SK-N-SH (cell line): ENCODE measurements around the gene STK38. TPM values are rescaled to one million over a fixed set of nuclear protein-coding genes. Genes with fewer than 3 reads are reported as not detected.

Source experiments
- CTCF ChIA-PET: fragments of 300-600, 350-600 bp; formaldehyde crosslinking; extraction: SDS; loops from one replicate; lab custom pipeline; 2021; lab: Yijun Ruan, JAX
- POLR2A ChIA-PET: fragments of 350-600 bp; sonication (Branson Sonifier 250); formaldehyde crosslinking; extraction: SDS; loops from one replicate; lab custom pipeline; 2020; ENCODE audit warnings: antibody characterized with exemption, inconsistent platforms; lab: Yijun Ruan, JAX
- DNase-seq: peaks from one replicate; pipeline ENCODE4 v3.0.0; 2012
- H2AFZ ChIP-seq: fragments of 200-600 bp; sonication (generic); 2 replicates; pipeline ENCODE4 v1.8.1; 2016; ENCODE audit warnings: antibody characterized with exemption, mild to moderate bottlenecking, low read depth
- H3F3A ChIP-seq: fragments of 200-600 bp; sonication (generic); replicated peaks from 2 replicates; pipeline ENCODE3; 2016; ENCODE audit warnings: antibody characterized with exemption, mild to moderate bottlenecking; ENCODE audit not compliant: insufficient read depth
- H3K27ac ChIP-seq, 2 experiments: fragments of 200-500 bp in 1 of 2; fragments of 200-600 bp in 1 of 2; sonication (Bioruptor generic) in 1 of 2; sonication (generic), shearing (Covaris generic) in 1 of 2; 2 replicates each; pipeline versions ENCODE4 v1.5.1 to v1.6.1; 2014 to 2016; ENCODE audit warnings: low read depth in 2 of 2, inconsistent platforms in 1 of 2, low read length in 1 of 2, mild to moderate bottlenecking in 1 of 2, mixed read lengths in 1 of 2
- H3K27me3 ChIP-seq: fragments of 200-600 bp; sonication (generic), shearing (Covaris generic); 2 replicates; pipeline ENCODE4 v1.6.1; 2016; ENCODE audit warnings: mixed run types; ENCODE audit not compliant: insufficient read depth
- H3K36me3 ChIP-seq, 2 experiments: fragments of 200-500 bp in 1 of 2; fragments of 200-600 bp in 1 of 2; sonication (Bioruptor generic) in 1 of 2; sonication (generic) in 1 of 2; replicated peaks in 1 of 2; 2 replicates each; pipeline versions ENCODE3 to v1.5.1; 2014 to 2016; ENCODE audit warnings: low read length in 1 of 2, mild to moderate bottlenecking in 1 of 2; ENCODE audit not compliant: insufficient read depth in 2 of 2, control insufficient read depth in 1 of 2
- H3K4me1 ChIP-seq, 2 experiments: fragments of 200-500 bp in 1 of 2; fragments of 200-600 bp in 1 of 2; sonication (Bioruptor generic) in 1 of 2; sonication (generic), shearing (Covaris generic) in 1 of 2; 2 replicates each; pipeline versions ENCODE4 v1.5.1 to v1.6.1; 2014 to 2016; ENCODE audit warnings: low read depth in 1 of 2, low read length in 1 of 2, mixed run types in 1 of 2; ENCODE audit not compliant: insufficient read depth in 2 of 2, control insufficient read depth in 1 of 2
- H3K4me2 ChIP-seq: fragments of 200-600 bp; sonication (generic), shearing (Covaris generic); 2 replicates; pipeline ENCODE4 v1.6.1; 2017; ENCODE audit warnings: mixed run types
- H3K4me3 ChIP-seq, 2 experiments: fragments of 200-500 bp in 1 of 2; fragments of 200-600 bp in 1 of 2; sonication (Bioruptor generic) in 1 of 2; sonication (generic), shearing (Covaris generic) in 1 of 2; 2 replicates each; pipeline versions ENCODE4 v1.5.1 to v1.8.1; 2014 to 2016; ENCODE audit warnings: low read depth in 2 of 2, inconsistent platforms in 1 of 2, low read length in 1 of 2, mild to moderate bottlenecking in 1 of 2, mixed read lengths in 1 of 2, moderate library complexity in 1 of 2
- H3K79me2 ChIP-seq: fragments of 200-600 bp; sonication (generic); 2 replicates; pipeline ENCODE4 v1.8.1; 2017; ENCODE audit warnings: mild to moderate bottlenecking; ENCODE audit not compliant: insufficient read depth
- H3K9ac ChIP-seq: fragments of 200-600 bp; sonication (generic); 2 replicates; pipeline ENCODE4 v1.6.1; 2017; ENCODE audit warnings: mixed run types
- H3K9me2 ChIP-seq: fragments of 200-600 bp; sonication (generic); 2 replicates; pipeline ENCODE4 v1.6.1; 2017; ENCODE audit warnings: mixed run types
- H3K9me3 ChIP-seq: fragments of 200-600 bp; sonication (generic); 2 replicates; pipeline ENCODE4 v1.6.1; 2017; ENCODE audit warnings: mixed run types, mild to moderate bottlenecking, moderate library complexity
- H4K20me1 ChIP-seq: fragments of 200-600 bp; sonication (generic); 2 replicates; pipeline ENCODE4 v1.6.1; 2017; ENCODE audit warnings: mild to moderate bottlenecking, mixed run types; ENCODE audit not compliant: insufficient read depth
- EP300 ChIP-seq, 2 experiments: IDR thresholded peaks; 2 replicates each; pipeline versions ENCODE4 v1.4.0 to v1.6.1; 2012; ENCODE audit warnings: borderline replicate concordance in 1 of 2, low read depth in 1 of 2, low read length in 1 of 2
- FOSL2 ChIP-seq: IDR thresholded peaks from 2 replicates; pipeline ENCODE4 v1.4.0; 2012; ENCODE audit warnings: low read depth, mild to moderate bottlenecking, moderate library complexity, borderline replicate concordance
- FOXJ3 ChIP-seq: sonication (generic); formaldehyde crosslinking; IDR thresholded peaks from 2 replicates; pipeline ENCODE4 v1.5.1; 2020; ENCODE audit warnings: mild to moderate bottlenecking, missing genetic modification reagents
- FOXM1 ChIP-seq: IDR thresholded peaks from 2 replicates; pipeline ENCODE4 v1.4.0; 2012; ENCODE audit warnings: low read depth, mild to moderate bottlenecking
- IRF3 ChIP-seq: fragments of 150-350 bp; IDR thresholded peaks from 2 replicates; pipeline ENCODE4 v1.6.1; 2016; ENCODE audit warnings: mild to moderate bottlenecking, low read depth, low read length
- JUND ChIP-seq: IDR thresholded peaks from 2 replicates; pipeline ENCODE4 v1.4.0; 2012
- MXI1 ChIP-seq: IDR thresholded peaks from 2 replicates; pipeline ENCODE4 v1.6.1; 2012; ENCODE audit warnings: mild to moderate bottlenecking, low read depth, low read length, improper control_type of control experiment
- NFIC ChIP-seq: IDR thresholded peaks from 2 replicates; pipeline ENCODE4 v1.4.0; 2012; ENCODE audit warnings: borderline replicate concordance
- POLR2AphosphoS5 ChIP-seq: IDR thresholded peaks from 2 replicates; pipeline ENCODE4 v1.6.1; 2012; ENCODE audit warnings: low read depth, low read length
- RAD21 ChIP-seq: IDR thresholded peaks from 2 replicates; pipeline ENCODE4 v1.6.1; 2012; ENCODE audit warnings: mild to moderate bottlenecking, low read length
- USF2 ChIP-seq: fragments of 150-350 bp; IDR thresholded peaks from 2 replicates; pipeline ENCODE4 v1.6.1; 2017; ENCODE audit warnings: antibody characterized with exemption, low read length, low read depth, borderline replicate concordance
- ZBTB33 ChIP-seq: IDR thresholded peaks from 2 replicates; pipeline ENCODE4 v1.4.0; 2012; ENCODE audit warnings: low read depth, borderline replicate concordance
- WGBS: methylation state at CpG from one replicate; pipeline ENCODE4 v1.1.6; 2017; ENCODE audit warnings: low lambda C conversion rate; 5-methylcytosine and 5-hydroxymethylcytosine counted together
- polyA plus RNA-seq, 3 experiments: library from polyadenylated mRNA; depleted of rRNA; stranded (reverse); fragments of >200 nt; gene quantifications; 2 replicates each; pipeline ENCODE4 v1.2.3, GENCODE V29; 2012
- TF ChIP-seq, protein P1 (sequence below): IDR thresholded peaks from 2 replicates; pipeline ENCODE4 v1.6.1; 2012; ENCODE audit warnings: mild to moderate bottlenecking, low read depth, low read length, moderate library complexity

The STK38 gene
- polyA plus RNA-seq, 1 of the 3 experiments (the other 2 are of a cell fraction), result 10.2 TPM

DNA sequence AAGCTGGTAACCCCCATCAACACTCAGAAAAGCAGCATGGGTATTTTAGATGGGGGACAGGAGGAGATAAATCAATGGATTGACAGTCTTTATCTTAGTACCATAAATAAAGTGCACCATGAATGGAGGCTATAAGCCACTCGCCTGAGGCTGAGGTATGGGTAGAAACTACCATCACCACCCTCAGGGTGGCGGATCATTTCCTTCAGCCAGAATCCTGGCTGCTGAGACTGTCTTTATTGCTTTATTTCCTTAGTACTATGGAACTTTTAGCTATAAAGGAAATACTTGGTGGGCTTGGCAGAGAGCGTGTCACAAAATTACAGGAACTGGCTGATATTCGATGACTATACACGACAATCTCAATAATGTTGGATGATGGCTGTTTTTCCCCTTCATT, 52.2 kb downstream of the STK38 start:
- H3K27me3 ChIP-seq, result no peaks in the 10 kb centered on the region
- H3F3A ChIP-seq, result no peaks in the 10 kb centered on the region
- CTCF ChIA-PET, result interaction anchor here (0.8 to 1.8 kb wide), 2 partner anchors 72 to 400 kb away, joined by 3 to 5 read pairs; no protein-coding TSS in a partner anchor
- H3K4me1 ChIP-seq, result no peaks in the 10 kb centered on the region
- no peak overlapping the region for H3K4me3 ChIP-seq
- H3K79me2 ChIP-seq, result no peaks in the 10 kb centered on the region; the same call in 1 of the 2 replicates
- no peak for DNase-seq
- POLR2A ChIA-PET, result no interaction called here
- no peaks in the 10 kb centered on the region for H4K20me1 ChIP-seq
- H3K9me3 ChIP-seq, result no peaks in the 10 kb centered on the region
- no peaks in the 10 kb centered on the region for H3K9me2 ChIP-seq
- no peak overlapping the region for H3K9ac ChIP-seq
- H3K27ac ChIP-seq, result no peak overlapping the region
- 92% methylated on average over 5 of the region's 5 CpGs for WGBS
- TF ChIP-seq IRF3 (no peak), FOXJ3 (CRISPR knock-in tag) (no peak), USF2 (no peak), FOXM1 (no peak), RAD21 (no peak), JUND (no peak)
- H3K36me3 ChIP-seq, result peaks cover 43 to 48% of the 10 kb centered on the region in 2 experiments
- H2AFZ ChIP-seq, result no peak overlapping the region
- no peak overlapping the region for H3K4me2 ChIP-seq

- Histone ChIP-seq H3K27ac (no peak overlapping the region), H3K9me2 (no peaks in the 10 kb centered on the region), H3K9me3 (no peaks in the 10 kb centered on the region), H3K4me2 (no peak overlapping the region), H3K79me2 (no peaks in the 10 kb centered on the region; the same call in 1 of the 2 replicates), H3K27me3 (no peaks in the 10 kb centered on the region)
- POLR2A ChIA-PET, result no interaction called here
- TF ChIP-seq NFIC (no peak), FOSL2 (no peak), IRF3 (no peak), EP300 (IDR thresholded peaks at IDR 0.05; ENCODE audit: borderline replicate concordance in 1 of 2, low read depth in 1 of 2, low read length in 1 of 2) (no peak), POLR2AphosphoS5 (no peak), MXI1 (no peak), ZBTB33 (no peak), RAD21 (no peak), USF2 (no peak)
- TF ChIP-seq, protein P1, sequence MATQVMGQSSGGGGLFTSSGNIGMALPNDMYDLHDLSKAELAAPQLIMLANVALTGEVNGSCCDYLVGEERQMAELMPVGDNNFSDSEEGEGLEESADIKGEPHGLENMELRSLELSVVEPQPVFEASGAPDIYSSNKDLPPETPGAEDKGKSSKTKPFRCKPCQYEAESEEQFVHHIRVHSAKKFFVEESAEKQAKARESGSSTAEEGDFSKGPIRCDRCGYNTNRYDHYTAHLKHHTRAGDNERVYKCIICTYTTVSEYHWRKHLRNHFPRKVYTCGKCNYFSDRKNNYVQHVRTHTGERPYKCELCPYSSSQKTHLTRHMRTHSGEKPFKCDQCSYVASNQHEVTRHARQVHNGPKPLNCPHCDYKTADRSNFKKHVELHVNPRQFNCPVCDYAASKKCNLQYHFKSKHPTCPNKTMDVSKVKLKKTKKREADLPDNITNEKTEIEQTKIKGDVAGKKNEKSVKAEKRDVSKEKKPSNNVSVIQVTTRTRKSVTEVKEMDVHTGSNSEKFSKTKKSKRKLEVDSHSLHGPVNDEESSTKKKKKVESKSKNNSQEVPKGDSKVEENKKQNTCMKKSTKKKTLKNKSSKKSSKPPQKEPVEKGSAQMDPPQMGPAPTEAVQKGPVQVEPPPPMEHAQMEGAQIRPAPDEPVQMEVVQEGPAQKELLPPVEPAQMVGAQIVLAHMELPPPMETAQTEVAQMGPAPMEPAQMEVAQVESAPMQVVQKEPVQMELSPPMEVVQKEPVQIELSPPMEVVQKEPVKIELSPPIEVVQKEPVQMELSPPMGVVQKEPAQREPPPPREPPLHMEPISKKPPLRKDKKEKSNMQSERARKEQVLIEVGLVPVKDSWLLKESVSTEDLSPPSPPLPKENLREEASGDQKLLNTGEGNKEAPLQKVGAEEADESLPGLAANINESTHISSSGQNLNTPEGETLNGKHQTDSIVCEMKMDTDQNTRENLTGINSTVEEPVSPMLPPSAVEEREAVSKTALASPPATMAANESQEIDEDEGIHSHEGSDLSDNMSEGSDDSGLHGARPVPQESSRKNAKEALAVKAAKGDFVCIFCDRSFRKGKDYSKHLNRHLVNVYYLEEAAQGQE, result no peak
- TF ChIP-seq, all 33 proteins: peak for 0
- no peak overlapping the region for H2AFZ ChIP-seq
- peaks cover under 1% of the 10 kb centered on the region for H3F3A ChIP-seq
- CTCF ChIA-PET, result interaction anchor here (1.0 to 1.8 kb wide), 2 partner anchors 71 to 265 kb away, joined by 3 to 5 read pairs; no protein-coding TSS in a partner anchor
- peaks cover 42 to 43% of the 10 kb centered on the region in 2 experiments for H3K36me3 ChIP-seq
- 95% methylated on average over 2 of the region's 2 CpGs for WGBS
- H3K9ac ChIP-seq, result no peak overlapping the region
- no peaks in the 10 kb centered on the region for H3K4me1 ChIP-seq
- H3K4me3 ChIP-seq, result no peak overlapping the region
- DNase-seq, result no peak
- H4K20me1 ChIP-seq, result no peaks in the 10 kb centered on the region
These were observed 53.4 kb downstream of the STK38 start for GRCh38 chr6:36493859-36494258.
